PC-9 (cell line): ENCODE data around the gene LDLRAD3.

Experiments
- EZH2 ChIP-seq: fragments of 200-600 bp; sonication (generic); IDR thresholded peaks from 2 replicates; pipeline ENCODE4 v1.8.0; 2017; ENCODE audit warnings: antibody characterized with exemption, low read depth
- TF ChIP-seq, protein P1 (sequence below): fragments of 200-600 bp; sonication (generic); conservative IDR thresholded peaks from 2 replicates; pipeline ENCODE4 v1.6.1; 2017; ENCODE audit warnings: mixed run types, antibody characterized with exemption, mild to moderate bottlenecking, moderate library complexity

DNA sequence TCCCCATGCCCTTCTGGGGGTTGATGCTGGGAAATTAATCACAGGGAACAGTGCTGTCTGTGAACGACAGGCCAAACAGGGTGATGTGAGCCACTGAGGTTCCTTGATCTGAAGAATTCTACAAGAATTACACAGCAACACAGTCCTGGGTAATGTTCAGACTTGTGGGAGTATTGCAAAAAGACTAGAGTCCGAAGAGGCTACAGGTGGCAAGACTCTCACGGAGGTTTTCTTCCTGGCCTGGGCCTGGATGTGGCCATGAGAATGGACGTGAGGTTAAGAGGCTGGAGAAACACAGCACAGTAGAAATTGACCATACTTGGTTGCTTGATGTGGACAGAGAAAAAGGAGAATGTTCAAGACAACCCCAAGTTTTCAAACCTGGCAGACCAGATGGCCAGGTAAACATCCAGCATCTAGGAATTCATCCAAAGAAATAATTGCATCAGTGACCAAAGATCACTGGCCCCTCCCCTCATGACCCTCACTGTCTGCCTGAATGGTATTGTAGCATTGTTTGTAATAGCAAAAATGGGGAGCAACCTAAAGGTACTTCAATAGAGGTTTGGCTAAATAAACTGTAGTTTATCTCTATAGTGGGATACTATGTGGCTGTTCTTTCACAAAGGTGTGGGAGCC lies 274.5 kb downstream of the LDLRAD3 start:
- TF ChIP-seq, protein P1, sequence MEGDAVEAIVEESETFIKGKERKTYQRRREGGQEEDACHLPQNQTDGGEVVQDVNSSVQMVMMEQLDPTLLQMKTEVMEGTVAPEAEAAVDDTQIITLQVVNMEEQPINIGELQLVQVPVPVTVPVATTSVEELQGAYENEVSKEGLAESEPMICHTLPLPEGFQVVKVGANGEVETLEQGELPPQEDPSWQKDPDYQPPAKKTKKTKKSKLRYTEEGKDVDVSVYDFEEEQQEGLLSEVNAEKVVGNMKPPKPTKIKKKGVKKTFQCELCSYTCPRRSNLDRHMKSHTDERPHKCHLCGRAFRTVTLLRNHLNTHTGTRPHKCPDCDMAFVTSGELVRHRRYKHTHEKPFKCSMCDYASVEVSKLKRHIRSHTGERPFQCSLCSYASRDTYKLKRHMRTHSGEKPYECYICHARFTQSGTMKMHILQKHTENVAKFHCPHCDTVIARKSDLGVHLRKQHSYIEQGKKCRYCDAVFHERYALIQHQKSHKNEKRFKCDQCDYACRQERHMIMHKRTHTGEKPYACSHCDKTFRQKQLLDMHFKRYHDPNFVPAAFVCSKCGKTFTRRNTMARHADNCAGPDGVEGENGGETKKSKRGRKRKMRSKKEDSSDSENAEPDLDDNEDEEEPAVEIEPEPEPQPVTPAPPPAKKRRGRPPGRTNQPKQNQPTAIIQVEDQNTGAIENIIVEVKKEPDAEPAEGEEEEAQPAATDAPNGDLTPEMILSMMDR = no peak
- TF ChIP-seq EZH2 = no peak
